NT2/D1 (cell line): ENCODE data around the gene COL9A3.
A peak's percentile ranks its signal among the peaks of the same experiment; 100 is the strongest.

Experiments used
- DNase-seq: peaks from one replicate; pipeline ENCODE4 v3.0.0-alpha.2; 2011; ENCODE audit warnings: low read depth, low spot score
- H3K27me3 ChIP-seq: 2 replicates; pipeline ENCODE4 v1.6.0; 2011; ENCODE audit warnings: mild to moderate bottlenecking; ENCODE audit not compliant: insufficient read length, insufficient read depth
- H3K36me3 ChIP-seq: 2 replicates; pipeline ENCODE4 v1.6.1; 2011; ENCODE audit warnings: mild to moderate bottlenecking, low read length, mixed read lengths; ENCODE audit not compliant: insufficient read depth, insufficient read length
- H3K4me1 ChIP-seq: 2 replicates; pipeline ENCODE4 v1.5.1; 2011; ENCODE audit not compliant: insufficient read depth, insufficient read length
- H3K4me3 ChIP-seq: 2 replicates; pipeline ENCODE4 v1.5.1; 2011; ENCODE audit warnings: low read depth; ENCODE audit not compliant: insufficient read length
- H3K9ac ChIP-seq: 2 replicates; pipeline ENCODE4 v1.6.0; 2011; ENCODE audit warnings: low read depth; ENCODE audit not compliant: insufficient read length
- H3K9me3 ChIP-seq: 2 replicates; pipeline ENCODE4 v1.5.1; 2011; ENCODE audit warnings: mild to moderate bottlenecking, low read length; ENCODE audit not compliant: insufficient read depth
- SUZ12 ChIP-seq: IDR thresholded peaks from 2 replicates; pipeline ENCODE4 v1.6.1; 2011; ENCODE audit not compliant: insufficient read length, insufficient read depth; ENCODE audit errors: extremely low read depth
- YY1 ChIP-seq: IDR thresholded peaks from 2 replicates; pipeline ENCODE4 v1.6.1; 2011; ENCODE audit not compliant: insufficient read length, insufficient read depth
- ZNF274 ChIP-seq: IDR thresholded peaks from 2 replicates; pipeline ENCODE4 v1.6.1; 2011; ENCODE audit warnings: mild to moderate bottlenecking, low read depth, low read length

COL9A3 gene

DNA sequence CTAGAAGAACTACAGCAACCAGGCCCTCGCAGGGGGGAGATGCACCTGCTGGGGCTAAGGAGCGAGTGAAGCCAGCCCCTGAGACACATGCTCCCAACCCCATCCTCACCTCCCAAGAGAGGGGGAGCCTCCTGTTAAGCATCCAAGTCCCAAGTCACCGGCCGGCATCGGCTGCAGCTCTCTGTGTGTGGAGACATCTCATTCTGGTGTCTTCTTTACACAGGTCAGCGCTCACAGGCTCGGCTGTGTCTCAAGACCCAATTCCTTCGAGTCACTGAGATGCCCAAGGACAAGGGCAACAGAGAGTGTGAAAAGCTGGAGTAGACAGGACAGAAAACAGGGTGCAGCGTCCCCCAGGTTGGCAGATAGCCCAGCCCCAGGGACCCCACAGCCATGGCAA is 41.6 kb upstream of the COL9A3 start:
- H3K36me3 ChIP-seq = no peaks in the 10 kb centered on the region
- no peaks in the 10 kb centered on the region for H3K27me3 ChIP-seq
- no peaks in the 10 kb centered on the region for H3K9me3 ChIP-seq
- H3K4me1 ChIP-seq = peaks cover 7% of the 10 kb centered on the region
- no peak overlapping the region for H3K4me3 ChIP-seq
- no peak overlapping the region for H3K9ac ChIP-seq
- TF ChIP-seq SUZ12 (no peak), ZNF274 (no peak), YY1 (no peak)
- DNase-seq = no peak

DNA sequence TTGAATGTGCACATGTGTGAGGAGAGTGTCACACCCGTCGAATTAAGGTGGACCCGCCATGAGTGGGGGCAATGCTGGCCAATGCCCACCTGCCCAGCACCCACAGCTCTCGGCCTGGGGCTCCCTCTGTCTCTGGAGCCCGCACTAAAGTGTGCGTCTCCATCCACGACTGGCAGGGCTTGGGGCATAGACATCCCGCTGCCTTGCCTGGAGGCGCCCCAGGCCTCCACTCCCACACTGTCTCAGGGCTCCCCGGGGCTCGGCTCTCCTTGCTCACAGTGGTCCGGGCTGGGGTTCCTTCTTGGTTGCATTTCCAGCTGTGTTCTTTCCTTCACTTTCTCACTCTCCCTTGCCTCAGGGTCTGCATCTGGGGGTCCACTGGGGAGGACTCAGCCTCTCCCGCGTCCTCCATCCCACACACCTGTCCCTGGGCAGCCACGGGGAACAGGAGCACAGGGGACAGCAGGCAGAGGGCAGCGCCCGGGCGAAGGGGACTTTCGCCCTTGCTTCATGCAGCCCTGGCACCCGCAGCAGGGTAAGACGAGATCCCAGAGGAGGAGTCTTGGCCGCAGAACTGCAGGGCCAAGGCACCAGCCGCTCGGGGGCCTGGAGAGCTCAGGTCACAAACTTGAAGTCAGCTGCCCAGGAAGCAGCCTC is 40.7 kb upstream of the COL9A3 start:
- Histone ChIP-seq H3K4me3 (peak overlapping the region; percentile 12), H3K27me3 (no peaks in the 10 kb centered on the region), H3K4me1 (peaks cover 7% of the 10 kb centered on the region), H3K9me3 (no peaks in the 10 kb centered on the region), H3K9ac (no peak overlapping the region), H3K36me3 (no peaks in the 10 kb centered on the region)
- no peak for DNase-seq
- TF ChIP-seq SUZ12 (no peak), YY1 (no peak), ZNF274 (no peak)

DNA sequence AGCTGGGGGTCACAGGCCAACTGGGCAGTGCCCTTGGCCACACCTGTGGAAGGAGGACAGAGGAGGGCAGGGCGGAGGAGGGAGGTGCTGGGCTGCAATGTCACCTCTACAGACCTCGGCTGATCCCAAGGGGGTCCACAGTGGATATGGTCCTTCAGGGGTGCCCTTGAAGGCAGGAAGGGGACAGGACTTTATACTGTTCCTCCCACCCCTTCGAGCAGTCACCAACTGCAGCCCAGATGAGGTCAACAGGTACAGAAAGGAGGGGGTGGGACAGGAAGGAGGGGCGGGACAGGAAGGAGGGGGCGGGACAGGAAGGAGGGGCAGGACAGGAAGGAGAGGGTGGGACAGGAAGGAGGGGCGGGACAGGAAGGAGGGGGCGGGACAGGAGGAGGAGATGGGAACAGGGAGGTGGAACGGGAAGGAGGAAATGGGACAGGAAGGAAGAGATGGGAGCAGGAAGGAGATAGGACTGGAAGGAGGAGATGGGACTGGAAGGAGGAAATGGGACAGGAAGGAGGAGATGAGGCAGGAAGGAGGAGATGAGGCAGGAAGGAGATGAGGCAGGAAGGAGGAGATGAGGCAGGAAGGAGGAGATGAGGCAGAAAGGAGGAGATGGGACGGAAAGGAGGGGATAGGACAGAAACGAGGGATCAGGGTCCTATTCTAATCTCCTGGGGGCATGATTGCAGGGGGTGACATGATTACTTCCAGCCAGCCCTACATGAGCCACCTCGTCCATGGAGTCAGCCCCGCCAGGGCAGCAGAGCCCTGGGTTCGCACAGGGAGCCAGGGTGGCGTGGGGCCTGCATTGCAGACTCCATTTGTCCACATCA is 39.9 kb upstream of the COL9A3 start:
- no peak overlapping the region for H3K9ac ChIP-seq
- no peak for TF ChIP-seq SUZ12
- H3K9me3 ChIP-seq = no peaks in the 10 kb centered on the region
- H3K36me3 ChIP-seq = no peaks in the 10 kb centered on the region
- H3K4me3 ChIP-seq = peak overlapping the region; percentile 12
- DNase-seq = no peak
- H3K4me1 ChIP-seq = peaks cover 10% of the 10 kb centered on the region
- H3K27me3 ChIP-seq = no peaks in the 10 kb centered on the region

DNA sequence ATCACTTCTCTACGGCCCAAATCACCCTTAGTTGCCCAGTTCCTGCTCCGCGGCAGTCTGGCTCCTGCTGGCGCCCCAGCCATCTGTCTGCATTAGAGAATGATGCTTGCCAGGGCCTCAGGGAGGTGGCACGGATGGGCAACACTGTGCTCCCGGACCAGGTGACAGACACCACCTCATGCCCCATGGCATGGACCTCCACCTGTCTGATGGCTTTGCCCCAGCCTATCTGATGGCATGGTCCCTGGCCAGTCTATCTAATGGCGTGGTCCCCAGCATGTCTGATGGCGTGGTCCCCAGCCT is 39.4 kb upstream of the COL9A3 start:
- DNase-seq = no peak
- TF ChIP-seq YY1 = no peak
- no peak for TF ChIP-seq SUZ12
- TF ChIP-seq ZNF274 = no peak
- Histone ChIP-seq H3K9me3 (no peaks in the 10 kb centered on the region), H3K4me3 (no peak overlapping the region), H3K27me3 (no peaks in the 10 kb centered on the region), H3K4me1 (peaks cover 10% of the 10 kb centered on the region), H3K9ac (no peak overlapping the region), H3K36me3 (no peaks in the 10 kb centered on the region)

DNA sequence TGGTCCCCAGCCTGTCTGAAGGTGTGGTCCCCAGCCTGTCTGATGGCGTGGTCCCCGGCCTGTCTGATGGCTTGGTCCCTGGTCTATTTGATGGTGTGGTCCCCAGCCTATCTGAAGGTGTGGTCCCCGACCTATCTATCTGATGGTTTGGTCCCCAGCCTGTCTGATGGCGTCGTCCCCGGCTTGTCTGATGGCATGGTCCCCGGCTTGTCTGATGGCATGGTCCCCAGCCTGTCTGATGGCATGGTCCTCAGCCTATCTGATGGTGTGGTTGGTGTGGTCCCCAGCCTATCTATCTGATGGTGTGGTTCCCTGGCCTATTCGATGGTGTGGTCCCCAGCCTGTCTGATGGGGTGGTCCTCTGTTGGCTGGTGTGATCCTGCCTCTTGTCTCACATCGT is 38.8 kb upstream of the COL9A3 start:
- Histone ChIP-seq H3K4me1 (peaks cover 7% of the 10 kb centered on the region), H3K27me3 (no peaks in the 10 kb centered on the region), H3K4me3 (no peak overlapping the region), H3K9me3 (no peaks in the 10 kb centered on the region), H3K36me3 (no peaks in the 10 kb centered on the region), H3K9ac (no peak overlapping the region)
- DNase-seq = no peak
- TF ChIP-seq ZNF274 (no peak), YY1 (no peak), SUZ12 (no peak)

DNA sequence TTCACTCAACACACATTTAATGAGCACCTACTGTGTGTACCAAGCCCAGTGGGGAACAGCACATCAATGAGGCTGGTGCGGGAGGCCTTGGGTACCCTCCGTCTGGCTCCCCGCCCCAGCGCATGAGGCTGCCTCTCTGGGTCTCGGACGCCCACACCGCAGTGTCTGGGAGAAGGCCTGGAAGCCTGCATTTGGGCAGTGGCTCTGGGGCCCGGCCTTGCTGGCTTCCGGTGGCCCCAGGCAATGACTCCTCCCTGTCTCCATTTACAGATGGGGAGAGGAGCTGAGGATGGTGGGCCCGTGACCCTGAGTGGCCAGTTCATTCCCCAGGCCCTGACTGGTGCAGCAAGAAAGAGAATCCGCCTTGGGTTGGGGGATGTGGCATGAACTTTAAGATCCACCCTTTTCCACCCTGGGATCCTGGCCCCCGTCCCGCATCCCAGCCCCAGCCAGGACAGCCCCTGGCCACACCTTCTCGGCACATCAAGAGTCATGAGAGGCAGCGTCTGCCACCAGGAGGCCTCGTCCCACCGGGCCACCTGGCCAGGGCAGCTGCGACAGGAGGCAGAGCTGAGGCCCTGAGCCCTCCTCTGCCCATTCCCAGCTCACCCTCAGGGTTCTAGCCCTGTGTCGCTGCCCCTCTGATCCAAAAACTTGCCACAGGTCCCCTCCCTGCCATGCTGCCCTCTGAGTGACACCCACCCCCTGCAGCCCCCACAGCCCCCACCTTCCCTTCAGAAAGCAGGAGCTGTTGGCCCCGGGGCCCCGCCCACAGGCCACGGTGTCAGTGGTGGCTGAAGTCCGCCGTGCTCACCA is 38.0 kb upstream of the COL9A3 start:
- Histone ChIP-seq H3K9me3 (no peaks in the 10 kb centered on the region), H3K36me3 (no peaks in the 10 kb centered on the region), H3K27me3 (no peaks in the 10 kb centered on the region), H3K4me1 (peaks cover 7% of the 10 kb centered on the region), H3K4me3 (no peak overlapping the region), H3K9ac (peak overlapping the region; percentile 38)
- no peak for TF ChIP-seq ZNF274
- TF ChIP-seq SUZ12 = no peak
- no peak for TF ChIP-seq YY1
- no peak for DNase-seq

DNA sequence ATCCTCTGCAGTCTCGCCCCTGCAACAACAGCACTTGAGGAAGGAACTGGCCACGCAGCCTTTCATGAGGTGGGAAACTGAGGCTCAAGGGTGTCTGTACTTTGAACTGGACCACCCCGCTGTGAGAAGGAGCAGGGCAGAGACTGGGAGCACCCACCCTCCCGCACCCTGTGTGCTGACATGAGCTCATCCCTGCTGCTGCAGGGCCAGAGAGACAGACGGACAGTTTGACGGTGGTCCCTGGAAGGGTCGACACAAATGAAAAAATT is 37.5 kb upstream of the COL9A3 start:
- H3K36me3 ChIP-seq = no peaks in the 10 kb centered on the region
- no peaks in the 10 kb centered on the region for H3K27me3 ChIP-seq
- no peak overlapping the region for H3K4me3 ChIP-seq
- H3K9me3 ChIP-seq = no peaks in the 10 kb centered on the region
- no peak overlapping the region for H3K9ac ChIP-seq
- no peak for DNase-seq
- H3K4me1 ChIP-seq = peaks cover 7% of the 10 kb centered on the region
- TF ChIP-seq YY1 (no peak), ZNF274 (no peak), SUZ12 (no peak)
